Osteoblast (primary cell): ENCODE data around the gene FREM1. TPM values are rescaled to one million over a fixed set of nuclear protein-coding genes. Genes with fewer than 3 reads are reported as not detected.

Experiments
- DNase-seq: peaks from one replicate; pipeline ENCODE4 v3.0.0; 2011; ENCODE audit warnings: low spot score, mixed read lengths; ENCODE audit not compliant: insufficient read length; ENCODE audit errors: missing footprints
- H2AFZ ChIP-seq: 2 replicates; pipeline ENCODE4 v1.6.0; 2011; ENCODE audit warnings: mild to moderate bottlenecking, low read length
- H3K27ac ChIP-seq: 2 replicates; pipeline ENCODE4 v1.5.1; 2011; ENCODE audit warnings: mild to moderate bottlenecking, low read depth, low read length, moderate library complexity
- H3K27me3 ChIP-seq: 2 replicates; pipeline ENCODE4 v1.6.0; 2012; ENCODE audit warnings: mild to moderate bottlenecking, control low read depth, inconsistent platforms, low read length, moderate library complexity; ENCODE audit not compliant: insufficient read depth
- H3K36me3 ChIP-seq: 2 replicates; pipeline ENCODE4 v1.5.1; 2011; ENCODE audit warnings: mild to moderate bottlenecking, low read length, control low read depth, moderate library complexity; ENCODE audit not compliant: insufficient read depth
- H3K4me1 ChIP-seq: 2 replicates; pipeline ENCODE4 v1.5.1; 2011; ENCODE audit warnings: mild to moderate bottlenecking, low read length, control low read depth, moderate library complexity; ENCODE audit not compliant: insufficient read depth
- H3K4me2 ChIP-seq: 2 replicates; pipeline ENCODE4 v1.6.0; 2011; ENCODE audit warnings: mild to moderate bottlenecking, low read length; ENCODE audit not compliant: insufficient read depth
- H3K4me3 ChIP-seq: fragments of 200-600 bp; sonication (generic); 3 replicates; pipeline ENCODE4 v1.5.1; 2012; ENCODE audit warnings: mild to moderate bottlenecking, low read length, inconsistent platforms; ENCODE audit not compliant: insufficient read depth
- H3K79me2 ChIP-seq: 2 replicates; pipeline ENCODE4 v1.6.0; 2012; ENCODE audit warnings: mild to moderate bottlenecking, low read length, control low read depth, inconsistent platforms; ENCODE audit not compliant: insufficient read depth
- H3K9me3 ChIP-seq: 2 replicates; pipeline ENCODE4 v1.5.1; 2011; ENCODE audit warnings: low read depth, low read length, control low read depth
- H4K20me1 ChIP-seq: 2 replicates; pipeline ENCODE4 v1.6.0; 2012; ENCODE audit warnings: mild to moderate bottlenecking, low read length, control low read depth; ENCODE audit not compliant: insufficient read depth
- CTCF ChIP-seq: IDR thresholded peaks from 2 replicates; pipeline ENCODE4 v1.5.1; 2011; ENCODE audit warnings: mild to moderate bottlenecking, low read depth, low read length, moderate library complexity; ENCODE audit errors: extremely low read depth
- total RNA-seq: library from RNA; depleted of rRNA; stranded (reverse); fragments of >200 nt; gene quantifications from 2 replicates; pipeline ENCODE4 v1.2.3, GENCODE V29; 2012

The FREM1 gene
- total RNA-seq, 1 donor: 0.72 TPM

- no peak for TF ChIP-seq CTCF
- Histone ChIP-seq H3K27ac (no peak overlapping the region), H3K9me3 (no peaks in the 10 kb centered on the region), H3K4me2 (no peak overlapping the region), H3K4me1 (no peaks in the 10 kb centered on the region), H3K36me3 (no peaks in the 10 kb centered on the region), H4K20me1 (no peaks in the 10 kb centered on the region), H3K79me2 (no peaks in the 10 kb centered on the region), H3K27me3 (no peaks in the 10 kb centered on the region), H3K4me3 (no peak overlapping the region), H2AFZ (no peak overlapping the region)
- no peak for DNase-seq
Observed at GRCh38 chr9:14937216-14937615, 27.0 kb upstream of the FREM1 start.

GRCh38 chr9:14936491-14936890, 26.3 kb upstream of the FREM1 start:
- no peak overlapping the region for H2AFZ ChIP-seq
- no peak for DNase-seq
- H3K9me3 ChIP-seq: no peaks in the 10 kb centered on the region
- no peaks in the 10 kb centered on the region for H3K36me3 ChIP-seq
- no peak overlapping the region for H3K27ac ChIP-seq
- no peaks in the 10 kb centered on the region for H4K20me1 ChIP-seq
- no peaks in the 10 kb centered on the region for H3K4me1 ChIP-seq
- no peak overlapping the region for H3K4me3 ChIP-seq
- no peak for TF ChIP-seq CTCF
- no peaks in the 10 kb centered on the region for H3K27me3 ChIP-seq
- H3K4me2 ChIP-seq: no peak overlapping the region
- no peaks in the 10 kb centered on the region for H3K79me2 ChIP-seq

DNA sequence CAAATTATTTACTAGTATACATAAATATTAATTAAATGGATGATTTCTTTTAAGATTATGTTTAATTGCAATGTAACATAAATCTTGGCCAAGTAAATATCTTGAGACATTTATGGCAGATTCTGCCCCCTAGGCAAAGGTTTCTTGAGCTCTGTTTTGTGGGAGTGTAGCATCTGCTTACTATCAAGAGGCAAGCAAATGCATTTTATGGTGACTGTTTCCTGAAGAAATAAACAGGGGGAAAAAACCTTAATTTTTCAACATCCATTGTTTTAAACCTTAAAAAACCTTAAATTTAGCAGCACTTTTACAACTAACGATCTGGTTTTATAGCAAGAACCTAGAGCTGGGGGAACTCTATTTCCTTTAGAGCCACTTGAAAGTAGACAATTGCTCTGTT, 25.7 kb upstream of the FREM1 start:
- H2AFZ ChIP-seq: no peak overlapping the region
- H3K27me3 ChIP-seq: no peaks in the 10 kb centered on the region
- DNase-seq: no peak
- no peaks in the 10 kb centered on the region for H3K9me3 ChIP-seq
- H3K79me2 ChIP-seq: no peaks in the 10 kb centered on the region
- H3K4me2 ChIP-seq: no peak overlapping the region
- H4K20me1 ChIP-seq: no peaks in the 10 kb centered on the region
- no peak overlapping the region for H3K27ac ChIP-seq
- H3K4me3 ChIP-seq: no peak overlapping the region
- no peaks in the 10 kb centered on the region for H3K36me3 ChIP-seq
- TF ChIP-seq CTCF: no peak
- no peaks in the 10 kb centered on the region for H3K4me1 ChIP-seq

GRCh38 chr9:14935106-14935751, 25.0 kb upstream of the FREM1 start:
- DNase-seq: no peak
- Histone ChIP-seq H3K36me3 (no peaks in the 10 kb centered on the region), H3K79me2 (no peaks in the 10 kb centered on the region), H3K4me1 (no peaks in the 10 kb centered on the region), H2AFZ (no peak overlapping the region), H3K9me3 (no peaks in the 10 kb centered on the region), H3K4me2 (no peak overlapping the region), H3K27ac (no peak overlapping the region), H3K4me3 (no peak overlapping the region), H3K27me3 (no peaks in the 10 kb centered on the region), H4K20me1 (no peaks in the 10 kb centered on the region)
- TF ChIP-seq CTCF: no peak
